H9 (cell line): ENCODE measurements around the gene MED27. TPM values are rescaled to one million over a fixed set of nuclear protein-coding genes. Genes with fewer than 3 reads are reported as not detected.

ENCODE experiments used
- DNase-seq: peaks from one replicate; pipeline ENCODE4 v3.0.0-alpha.2; 2017
- H2AFZ ChIP-seq: one replicate; pipeline ENCODE4 v1.6.1; 2013; ENCODE audit warnings: mild to moderate bottlenecking, low read length, control low read depth, moderate library complexity
- H2AK5ac ChIP-seq: 2 replicates; pipeline ENCODE4 v1.6.1; 2013; ENCODE audit warnings: low read length, control low read depth, mixed read lengths; ENCODE audit not compliant: insufficient read length
- H2BK120ac ChIP-seq: one replicate; pipeline ENCODE4 v1.6.1; 2013; ENCODE audit warnings: low read depth, mild to moderate bottlenecking, low read length, control low read depth, inconsistent platforms; ENCODE audit not compliant: poor library complexity, severe bottlenecking
- H2BK12ac ChIP-seq: 2 replicates; pipeline ENCODE4 v1.6.1; 2013; ENCODE audit warnings: low read length, control low read depth, mixed read lengths, low read depth; ENCODE audit not compliant: insufficient read length
- H2BK15ac ChIP-seq: 2 replicates; pipeline ENCODE4 v1.6.1; 2013; ENCODE audit warnings: low read depth, low read length, control low read depth
- H2BK20ac ChIP-seq: one replicate; pipeline ENCODE4 v1.6.1; 2013; ENCODE audit warnings: low read depth, mild to moderate bottlenecking, low read length, control low read depth, inconsistent platforms; ENCODE audit not compliant: poor library complexity, severe bottlenecking
- H2BK5ac ChIP-seq: 2 replicates; pipeline ENCODE4 v1.6.1; 2013; ENCODE audit warnings: low read length, control low read depth, mixed read lengths; ENCODE audit not compliant: insufficient read length
- H3K14ac ChIP-seq: 2 replicates; pipeline ENCODE4 v1.6.1; 2013; ENCODE audit warnings: low read length, control low read depth; ENCODE audit not compliant: insufficient read depth
- H3K18ac ChIP-seq: 2 replicates; pipeline ENCODE4 v1.6.1; 2013; ENCODE audit warnings: low read depth, mild to moderate bottlenecking, mixed read lengths, low read length, control low read depth; ENCODE audit not compliant: insufficient read length
- H3K23ac ChIP-seq: 2 replicates; pipeline ENCODE4 v1.6.1; 2013; ENCODE audit warnings: low read length, control low read depth, mixed read lengths, low read depth; ENCODE audit not compliant: insufficient read length
- H3K23me2 ChIP-seq: 2 replicates; pipeline ENCODE4 v1.6.1; 2013; ENCODE audit warnings: low read depth, mild to moderate bottlenecking, mixed read lengths, low read length, control low read depth; ENCODE audit not compliant: insufficient read length, poor library complexity, severe bottlenecking
- H3K27ac ChIP-seq: 2 replicates; pipeline ENCODE4 v1.5.1; 2013; ENCODE audit warnings: low read length, control low read depth, mixed read lengths, low read depth; ENCODE audit not compliant: insufficient read length
- H3K27me3 ChIP-seq: 2 replicates; pipeline ENCODE4 v1.6.1; 2013; ENCODE audit warnings: low read length, control low read depth, inconsistent platforms; ENCODE audit not compliant: insufficient read depth
- H3K4ac ChIP-seq: 2 replicates; pipeline ENCODE4 v1.6.1; 2013; ENCODE audit warnings: low read depth, mild to moderate bottlenecking, control low read depth, inconsistent platforms, low read length, moderate library complexity
- H3K4me1 ChIP-seq: 2 replicates; pipeline ENCODE4 v1.6.1; 2013; ENCODE audit warnings: low read length, control low read depth, inconsistent platforms; ENCODE audit not compliant: insufficient read depth
- H3K4me2 ChIP-seq: 2 replicates; pipeline ENCODE4 v1.6.1; 2013; ENCODE audit warnings: low read length, control low read depth, mixed read lengths; ENCODE audit not compliant: insufficient read length, insufficient read depth
- H3K56ac ChIP-seq: 2 replicates; pipeline ENCODE4 v1.6.1; 2013; ENCODE audit warnings: low read depth, mild to moderate bottlenecking, mixed read lengths, low read length, control low read depth; ENCODE audit not compliant: insufficient read length
- H3K79me1 ChIP-seq: 2 replicates; pipeline ENCODE4 v1.6.1; 2013; ENCODE audit warnings: low read depth, mild to moderate bottlenecking, moderate library complexity, low read length, control low read depth, inconsistent platforms; ENCODE audit not compliant: insufficient read depth, poor library complexity, severe bottlenecking
- H3K79me2 ChIP-seq: 2 replicates; pipeline ENCODE4 v1.6.1; 2013; ENCODE audit warnings: low read length, control low read depth, inconsistent platforms; ENCODE audit not compliant: insufficient read depth
- H3K9ac ChIP-seq: 2 replicates; pipeline ENCODE4 v1.6.1; 2013; ENCODE audit warnings: low read length, control low read depth, mixed read lengths; ENCODE audit not compliant: insufficient read length; ENCODE audit errors: extremely low read depth
- H3K9me3 ChIP-seq: one replicate; pipeline ENCODE4 v1.6.1; 2013; ENCODE audit warnings: low read depth, low read length, inconsistent platforms; ENCODE audit not compliant: control insufficient read depth
- H3T11ph ChIP-seq: one replicate; pipeline ENCODE4 v1.6.1; 2013; ENCODE audit warnings: mild to moderate bottlenecking, low read length, control low read depth, inconsistent platforms
- H4K20me1 ChIP-seq: one replicate; pipeline ENCODE4 v1.6.1; 2013; ENCODE audit not compliant: control insufficient read depth, insufficient read length, insufficient read depth
- H4K5ac ChIP-seq: 2 replicates; pipeline ENCODE4 v1.6.1; 2013; ENCODE audit warnings: low read depth, mild to moderate bottlenecking, mixed read lengths, low read length, control low read depth; ENCODE audit not compliant: insufficient read length
- H4K8ac ChIP-seq: replicated peaks from 2 replicates; pipeline ENCODE4 v1.6.1; 2013; ENCODE audit warnings: low read length, control low read depth, mixed read lengths, low read depth; ENCODE audit not compliant: insufficient read length
- H4K91ac ChIP-seq: 2 replicates; pipeline ENCODE4 v1.6.1; 2013; ENCODE audit warnings: low read depth, mild to moderate bottlenecking, moderate library complexity, mixed read lengths, low read length, control low read depth; ENCODE audit not compliant: insufficient read length
- H3K27ac Mint-ChIP-seq, 3 experiments: 2 replicates in 2 of 3; 3 replicates in 1 of 3; pipeline ENCODE4 v1.8.0; 2020 to 2021; ENCODE audit warnings: mixed read lengths in 3 of 3, mild to moderate bottlenecking in 1 of 3, moderate library complexity in 1 of 3
- H3K27me3 Mint-ChIP-seq: 2 replicates; pipeline ENCODE4 v1.8.0; 2021; ENCODE audit warnings: low read depth, mild to moderate bottlenecking, moderate library complexity, mixed read lengths
- H3K36me3 Mint-ChIP-seq, 3 experiments: 2 replicates in 2 of 3; 3 replicates in 1 of 3; pipeline ENCODE4 v1.8.0; 2020 to 2021; ENCODE audit warnings: low read depth in 3 of 3, mixed read lengths in 3 of 3; ENCODE audit not compliant: insufficient read depth in 1 of 3
- H3K4me1 Mint-ChIP-seq, 2 experiments: 2 replicates each; pipeline ENCODE4 v1.8.0; 2020; ENCODE audit warnings: mixed read lengths in 2 of 2
- H3K4me3 Mint-ChIP-seq, 2 experiments: 2 replicates in 1 of 2; 3 replicates in 1 of 2; pipeline ENCODE4 v1.8.0; 2020 to 2021; ENCODE audit warnings: mild to moderate bottlenecking in 2 of 2, mixed read lengths in 2 of 2, moderate library complexity in 1 of 2
- H3K9me3 Mint-ChIP-seq, 2 experiments: 2 replicates in 1 of 2; 3 replicates in 1 of 2; pipeline ENCODE4 v1.8.0; 2020; ENCODE audit warnings: mild to moderate bottlenecking in 2 of 2, mixed read lengths in 2 of 2, moderate library complexity in 1 of 2
- CTCF ChIP-seq: fragments of 200-600 bp; sonication (generic); conservative IDR thresholded peaks from 3 replicates; pipeline ENCODE4 v1.8.0; 2021; ENCODE audit warnings: antibody characterized with exemption, mild to moderate bottlenecking
- WGBS: extraction: QIAGEN DNeasy Blood & Tissue Kit; methylation state at CpG from one replicate; pipeline ENCODE4 v1.1.7; 2013; ENCODE audit warnings: missing lambda C conversion rate, low lambda C conversion rate, mixed read lengths; ENCODE audit not compliant: insufficient read length; ENCODE audit errors: extremely low coverage; 5-methylcytosine and 5-hydroxymethylcytosine counted together
- total RNA-seq: library from RNA; stranded (reverse); gene quantifications from 2 replicates; pipeline ENCODE4 v1.2.1, GENCODE V29; 2021

MED27 gene
- total RNA-seq, 1 experiment from 2014 or later = 33.5 TPM

GRCh38 chr9:131868766-131869165 is 210.9 kb downstream of the MED27 start:
- no peaks in the 10 kb centered on the region; a peak in 1 of 7 replicates for H3K36me3 Mint-ChIP-seq
- no peak for DNase-seq
- Histone ChIP-seq H4K20me1 (no peaks in the 10 kb centered on the region), H2BK5ac (no peak overlapping the region), H3T11ph (no peak overlapping the region), H2BK12ac (no peak overlapping the region), H2BK15ac (no peak overlapping the region), H4K5ac (no peak overlapping the region), H3K23me2 (no peaks in the 10 kb centered on the region), H3K4me1 (peaks cover 2% of the 10 kb centered on the region; the same call in 1 of the 2 replicates), H3K18ac (no peak overlapping the region), H3K4me2 (no peak overlapping the region), H3K79me2 (no peaks in the 10 kb centered on the region), H3K56ac (no peak overlapping the region), H3K27me3 (no peaks in the 10 kb centered on the region), H2AFZ (no peak overlapping the region), H3K27ac (no peak overlapping the region), H2BK20ac (no peak overlapping the region), H2BK120ac (no peak overlapping the region), H4K91ac (no peak overlapping the region), H3K9ac (no peak overlapping the region), H3K4ac (no peak overlapping the region), H3K14ac (no peak overlapping the region), H2AK5ac (no peak overlapping the region), H3K79me1 (no peaks in the 10 kb centered on the region), H3K23ac (no peak overlapping the region), H4K8ac (no peak overlapping the region), H3K9me3 (no peaks in the 10 kb centered on the region)
- TF ChIP-seq CTCF = no peak
- no peak overlapping the region; a peak in 1 of 5 replicates for H3K4me3 Mint-ChIP-seq
- no peaks in the 10 kb centered on the region; the same call in none of the 2 replicates for H3K27me3 Mint-ChIP-seq
- no CpG with 5 or more reads among the region's 10 CpGs for WGBS
- peaks cover 15 to 27% of the 10 kb centered on the region in 2 experiments for H3K4me1 Mint-ChIP-seq
- H3K9me3 Mint-ChIP-seq = no peaks in the 10 kb centered on the region
- H3K27ac Mint-ChIP-seq = no peak overlapping the region; a peak in 1 of 7 replicates
